ENCODE measurements around the gene CCDC85A.

Gene CCDC85A

GRCh38 chr2:56147907-56148306, 35.9 kb upstream of the CCDC85A start:
- Histone ChIP-seq H3K9me3 (ENCODE audit: insufficient read depth, low read depth, low read length) (no peaks in the 10 kb centered on the region), H3F3A (ENCODE audit: low read depth) (no peaks in the 10 kb centered on the region), H3K9ac (ENCODE audit: low read depth, low read length, poor library complexity, severe bottlenecking) (no peak overlapping the region), H4K20me1 (ENCODE audit: insufficient read depth, low read length, poor library complexity, severe bottlenecking) (no peaks in the 10 kb centered on the region), H3K4me3 (ENCODE audit: low read length, poor library complexity, severe bottlenecking) (no peak overlapping the region), H2AFZ (ENCODE audit: low read length) (no peak overlapping the region), H3K27me3 (ENCODE audit: insufficient read depth, low read length, poor library complexity, severe bottlenecking) (no peaks in the 10 kb centered on the region), H3K9me2 (replicated peaks; ENCODE audit: low read depth, low read length) (no peaks in the 10 kb centered on the region), H3K4me1 (ENCODE audit: insufficient read depth, low read length, poor library complexity, severe bottlenecking) (no peaks in the 10 kb centered on the region), H3K4me2 (ENCODE audit: low read depth, low read length, poor library complexity, severe bottlenecking) (no peak overlapping the region), H3K36me3 (ENCODE audit: insufficient read depth, low read length) (no peaks in the 10 kb centered on the region), H3K79me2 (ENCODE audit: insufficient read depth, low read length) (no peaks in the 10 kb centered on the region)
- TF ChIP-seq CTCF (conservative IDR thresholded peaks at IDR 0.05; ENCODE audit: low read length) (no peak), EZH2phosphoT487 (IDR thresholded peaks at IDR 0.05; ENCODE audit: borderline replicate concordance) (no peak)

- no peak for TF ChIP-seq CTCF (conservative IDR thresholded peaks at IDR 0.05; ENCODE audit: low read length)
- no peak for TF ChIP-seq EZH2phosphoT487 (IDR thresholded peaks at IDR 0.05; ENCODE audit: borderline replicate concordance)
- no peak overlapping the region for H2AFZ ChIP-seq (ENCODE audit: low read length)
- H3K9ac ChIP-seq (ENCODE audit: low read depth, low read length, poor library complexity, severe bottlenecking), result no peak overlapping the region
- H3F3A ChIP-seq (ENCODE audit: low read depth), result no peaks in the 10 kb centered on the region
- H3K27me3 ChIP-seq (ENCODE audit: insufficient read depth, low read length, poor library complexity, severe bottlenecking), result no peaks in the 10 kb centered on the region
- H4K20me1 ChIP-seq (ENCODE audit: insufficient read depth, low read length, poor library complexity, severe bottlenecking), result no peaks in the 10 kb centered on the region
- H3K9me2 ChIP-seq (replicated peaks; ENCODE audit: low read depth, low read length), result no peaks in the 10 kb centered on the region
- H3K4me3 ChIP-seq (ENCODE audit: low read length, poor library complexity, severe bottlenecking), result no peak overlapping the region
- H3K4me2 ChIP-seq (ENCODE audit: low read depth, low read length, poor library complexity, severe bottlenecking), result no peak overlapping the region
- no peaks in the 10 kb centered on the region for H3K9me3 ChIP-seq (ENCODE audit: insufficient read depth, low read depth, low read length)
- no peaks in the 10 kb centered on the region for H3K36me3 ChIP-seq (ENCODE audit: insufficient read depth, low read length)
- H3K4me1 ChIP-seq (ENCODE audit: insufficient read depth, low read length, poor library complexity, severe bottlenecking), result no peaks in the 10 kb centered on the region
- no peaks in the 10 kb centered on the region for H3K79me2 ChIP-seq (ENCODE audit: insufficient read depth, low read length)
These were observed 35.0 kb upstream of the CCDC85A start for GRCh38 chr2:56148825-56149224.

GRCh38 chr2:56151841-56152240, 31.9 kb upstream of the CCDC85A start:
- Histone ChIP-seq H3K4me1 (ENCODE audit: insufficient read depth, low read length, poor library complexity, severe bottlenecking) (no peaks in the 10 kb centered on the region), H3F3A (ENCODE audit: low read depth) (no peaks in the 10 kb centered on the region)
- TF ChIP-seq EZH2phosphoT487 (IDR thresholded peaks at IDR 0.05; ENCODE audit: borderline replicate concordance) (no peak), CTCF (conservative IDR thresholded peaks at IDR 0.05; ENCODE audit: low read length) (no peak)

More at GRCh38 chr2:56151841-56152240, 31.9 kb upstream of the CCDC85A start:
- H3K36me3 ChIP-seq (ENCODE audit: insufficient read depth, low read length), result no peaks in the 10 kb centered on the region
- no peaks in the 10 kb centered on the region for H3K9me3 ChIP-seq (ENCODE audit: insufficient read depth, low read depth, low read length)
- H3K9ac ChIP-seq (ENCODE audit: low read depth, low read length, poor library complexity, severe bottlenecking), result no peak overlapping the region
- no peaks in the 10 kb centered on the region for H4K20me1 ChIP-seq (ENCODE audit: insufficient read depth, low read length, poor library complexity, severe bottlenecking)
- no peaks in the 10 kb centered on the region for H3K79me2 ChIP-seq (ENCODE audit: insufficient read depth, low read length)
- H2AFZ ChIP-seq (ENCODE audit: low read length), result no peak overlapping the region
- H3K4me3 ChIP-seq (ENCODE audit: low read length, poor library complexity, severe bottlenecking), result no peak overlapping the region
- H3K9me2 ChIP-seq (replicated peaks; ENCODE audit: low read depth, low read length), result no peaks in the 10 kb centered on the region
- no peaks in the 10 kb centered on the region for H3K27me3 ChIP-seq (ENCODE audit: insufficient read depth, low read length, poor library complexity, severe bottlenecking)
- H3K4me2 ChIP-seq (ENCODE audit: low read depth, low read length, poor library complexity, severe bottlenecking), result no peak overlapping the region
